Endometrial microvascular endothelial cells (primary cell): Measurements from ENCODE around the gene FBXO8. TPM values are rescaled to one million over a fixed set of nuclear protein-coding genes. Genes with fewer than 3 reads are reported as not detected.

Experiments used
- total RNA-seq: library from RNA; depleted of rRNA; stranded (reverse); fragments of >200 nt; gene quantifications from one replicate; pipeline ENCODE4 v1.2.3, GENCODE V29; 2015; ENCODE audit errors: inconsistent ontology term

FBXO8 gene
- total RNA-seq, 1 donor from 2014 or later = 15.1 TPM

Other genes starting within 250 kb of the FBXO8 start
- gene CEP44, start 244 bp upstream of the FBXO8 start, total RNA-seq = 8.8 TPM
- not detected for gene HPGD, start 238.8 kb upstream of the FBXO8 start, total RNA-seq